ENCODE measurements around the gene NAA60. TPM values are rescaled to one million over a fixed set of nuclear protein-coding genes. Genes with fewer than 3 reads are reported as not detected.

NAA60 gene
- total RNA-seq, 1 donor from 2014 or later: 56.3 TPM

DNA sequence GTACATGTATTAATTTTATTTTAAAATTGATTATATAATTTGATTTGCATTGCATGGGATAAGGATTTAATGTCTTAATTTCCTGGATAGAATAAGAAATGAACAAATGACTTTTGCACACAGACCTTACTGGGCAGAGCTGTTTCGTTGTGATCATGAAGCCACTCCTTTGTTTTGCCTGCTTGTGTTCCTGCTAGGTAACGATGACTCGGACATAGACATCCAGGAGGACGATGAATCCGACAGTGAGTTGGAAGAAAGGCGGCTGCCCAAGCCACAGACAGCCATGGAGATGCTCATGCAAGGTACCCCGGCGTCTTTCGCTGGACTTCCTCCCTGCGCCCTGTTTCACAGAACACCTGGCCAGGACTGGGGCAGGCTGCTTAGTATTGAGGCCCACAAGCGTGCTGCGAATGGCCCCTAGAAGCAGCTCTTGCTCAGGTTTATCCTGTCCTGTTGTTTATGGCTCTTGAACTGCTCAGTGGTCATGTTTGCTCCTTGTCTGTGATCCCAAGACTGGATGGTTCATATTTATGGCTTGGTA, 87.0 kb downstream of the NAA60 start:
- TF ChIP-seq, protein P1, sequence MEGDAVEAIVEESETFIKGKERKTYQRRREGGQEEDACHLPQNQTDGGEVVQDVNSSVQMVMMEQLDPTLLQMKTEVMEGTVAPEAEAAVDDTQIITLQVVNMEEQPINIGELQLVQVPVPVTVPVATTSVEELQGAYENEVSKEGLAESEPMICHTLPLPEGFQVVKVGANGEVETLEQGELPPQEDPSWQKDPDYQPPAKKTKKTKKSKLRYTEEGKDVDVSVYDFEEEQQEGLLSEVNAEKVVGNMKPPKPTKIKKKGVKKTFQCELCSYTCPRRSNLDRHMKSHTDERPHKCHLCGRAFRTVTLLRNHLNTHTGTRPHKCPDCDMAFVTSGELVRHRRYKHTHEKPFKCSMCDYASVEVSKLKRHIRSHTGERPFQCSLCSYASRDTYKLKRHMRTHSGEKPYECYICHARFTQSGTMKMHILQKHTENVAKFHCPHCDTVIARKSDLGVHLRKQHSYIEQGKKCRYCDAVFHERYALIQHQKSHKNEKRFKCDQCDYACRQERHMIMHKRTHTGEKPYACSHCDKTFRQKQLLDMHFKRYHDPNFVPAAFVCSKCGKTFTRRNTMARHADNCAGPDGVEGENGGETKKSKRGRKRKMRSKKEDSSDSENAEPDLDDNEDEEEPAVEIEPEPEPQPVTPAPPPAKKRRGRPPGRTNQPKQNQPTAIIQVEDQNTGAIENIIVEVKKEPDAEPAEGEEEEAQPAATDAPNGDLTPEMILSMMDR (IDR thresholded peaks at IDR 0.05): no peak
- no peaks in the 10 kb centered on the region for H3K9me3 ChIP-seq
- peaks cover 68% of the 10 kb centered on the region for H3K36me3 ChIP-seq
- no peak for DNase-seq
- intact Hi-C loops (cut with DNase I): no loop called here
- no peaks in the 10 kb centered on the region for H3K27me3 ChIP-seq (ENCODE audit: low read depth)
- no peak overlapping the region for H3K27ac ChIP-seq
- H3K4me3 ChIP-seq: no peak overlapping the region
- no peaks in the 10 kb centered on the region for H3K4me1 ChIP-seq
- no peak for ATAC-seq

DNA sequence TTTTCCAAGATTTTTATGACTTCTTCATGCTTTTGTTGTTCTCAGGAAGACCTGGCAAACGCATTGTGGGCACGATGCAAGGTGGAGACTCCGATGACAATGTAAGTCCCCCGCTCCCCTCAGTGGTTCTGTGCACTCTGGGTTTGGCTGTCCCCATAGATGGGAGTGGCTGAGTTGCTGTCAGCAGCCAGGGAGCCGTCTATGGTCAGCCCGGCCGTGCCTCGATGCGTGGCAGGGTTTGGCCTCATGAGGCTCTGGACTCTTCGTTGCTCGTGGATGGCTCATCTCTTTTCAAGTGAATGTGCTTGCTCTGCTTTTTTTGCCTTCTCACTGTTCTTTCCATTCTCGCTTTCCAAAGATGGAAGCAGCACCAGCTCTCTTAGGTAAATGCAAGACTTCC, 89.3 kb downstream of the NAA60 start:
- Histone ChIP-seq H3K4me1 (no peaks in the 10 kb centered on the region), H3K9me3 (no peaks in the 10 kb centered on the region), H3K27me3 (ENCODE audit: low read depth) (no peaks in the 10 kb centered on the region), H3K27ac (no peak overlapping the region), H3K36me3 (peaks cover 79% of the 10 kb centered on the region), H3K4me3 (no peak overlapping the region)
- no peak for DNase-seq
- TF ChIP-seq, protein P1 (IDR thresholded peaks at IDR 0.05): no peak
- ATAC-seq: no peak
- intact Hi-C loops (cut with DNase I): no loop called here

DNA sequence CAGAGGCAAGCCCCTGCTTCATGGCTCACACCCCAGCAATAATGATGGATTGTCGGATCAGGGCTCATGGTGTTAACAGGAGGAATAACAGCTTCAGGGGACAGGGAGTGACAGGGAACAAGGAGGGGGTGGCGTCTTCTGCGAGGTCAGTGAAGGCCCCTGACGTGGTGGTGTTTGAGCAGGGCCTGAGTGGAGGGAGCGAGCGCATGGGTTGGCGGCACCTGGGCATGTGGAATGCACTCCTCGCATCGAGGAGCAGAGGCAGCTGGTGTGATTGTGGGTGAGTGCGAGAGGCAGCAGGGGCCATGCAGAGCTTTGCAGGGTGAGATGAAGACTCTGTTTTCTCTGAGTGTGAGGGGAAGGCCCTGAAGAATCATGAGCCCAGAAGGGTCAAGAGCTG, 90.6 kb downstream of the NAA60 start:
- intact Hi-C loops (cut with DNase I): no loop called here
- Histone ChIP-seq H3K4me3 (no peak overlapping the region), H3K4me1 (no peaks in the 10 kb centered on the region), H3K27ac (no peak overlapping the region), H3K9me3 (no peaks in the 10 kb centered on the region), H3K36me3 (peaks cover 83% of the 10 kb centered on the region), H3K27me3 (ENCODE audit: low read depth) (no peaks in the 10 kb centered on the region)
- DNase-seq (no peak), ATAC-seq (no peak)
- TF ChIP-seq, protein P1 (IDR thresholded peaks at IDR 0.05): no peak

DNA sequence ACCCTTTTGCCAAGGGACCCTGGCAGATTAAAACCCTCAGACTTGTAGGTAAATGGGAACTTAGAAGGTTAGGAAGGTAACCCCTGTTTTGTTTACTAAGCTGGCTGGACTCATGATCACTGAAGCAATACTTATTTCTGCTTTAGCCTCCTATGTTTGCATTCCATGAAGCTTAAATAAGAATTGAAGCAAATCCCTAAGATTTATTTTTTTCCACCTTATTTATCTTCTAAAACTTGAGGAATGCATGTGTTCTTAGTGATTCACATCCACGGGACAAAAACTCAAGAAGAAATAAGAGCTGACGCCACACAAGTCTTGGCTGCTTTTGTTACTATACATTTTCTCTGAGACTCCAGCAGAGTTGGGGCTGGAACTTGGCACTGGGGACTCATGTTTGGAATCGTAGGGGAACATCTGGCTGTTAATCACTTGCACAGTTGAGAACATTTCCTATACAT, 92.8 kb downstream of the NAA60 start:
- no peak for DNase-seq
- no peak for ATAC-seq
- H3K27me3 ChIP-seq (ENCODE audit: low read depth): no peaks in the 10 kb centered on the region
- peaks cover 84% of the 10 kb centered on the region for H3K36me3 ChIP-seq
- H3K4me3 ChIP-seq: no peak overlapping the region
- no peaks in the 10 kb centered on the region for H3K4me1 ChIP-seq
- H3K9me3 ChIP-seq: no peaks in the 10 kb centered on the region
- TF ChIP-seq, protein P1 (IDR thresholded peaks at IDR 0.05): no peak
- no peak overlapping the region for H3K27ac ChIP-seq
- intact Hi-C loops (cut with DNase I): no loop called here

Small RNA genes lying within 50 kb of the gene (microRNA-seq; reads per million reads assigned to microRNA genes)
- gene MIR6126 (ENCODE audit: borderline number of aligned reads): not detected

Other genes starting within 250 kb of the NAA60 start
- gene ZNF200, start 208.5 kb upstream of the NAA60 start, total RNA-seq: 12.0 TPM
- gene MEFV, start 187.0 kb upstream of the NAA60 start, total RNA-seq: 13.5 TPM
- gene ZNF263, start 160.2 kb upstream of the NAA60 start, total RNA-seq: 23.2 TPM
- 5.3 TPM for gene TIGD7, start 138.2 kb upstream of the NAA60 start, total RNA-seq
- gene ZNF75A, start 138.2 kb upstream of the NAA60 start, total RNA-seq: 32.4 TPM
- gene OR2C1, start 87.8 kb upstream of the NAA60 start, total RNA-seq: not detected
- gene ZSCAN32, start 42.7 kb upstream of the NAA60 start, total RNA-seq: 12.7 TPM
- gene ZNF174, start 42.5 kb upstream of the NAA60 start, total RNA-seq: 9.0 TPM
- 4.4 TPM for gene ZNF597, start 176 bp upstream of the NAA60 start, total RNA-seq
- not detected for gene C16orf90, start 51.8 kb downstream of the NAA60 start, total RNA-seq
- gene CLUAP1, start 57.3 kb downstream of the NAA60 start, total RNA-seq: 30.3 TPM
- gene NLRC3, start 133.7 kb downstream of the NAA60 start, total RNA-seq: 3.9 TPM
- 5.7 TPM for gene SLX4, start 167.9 kb downstream of the NAA60 start, total RNA-seq
- 14.3 TPM for gene DNASE1, start 211.0 kb downstream of the NAA60 start, total RNA-seq